ENCODE results near the gene ZBTB43.

Gene ZBTB43

DNA sequence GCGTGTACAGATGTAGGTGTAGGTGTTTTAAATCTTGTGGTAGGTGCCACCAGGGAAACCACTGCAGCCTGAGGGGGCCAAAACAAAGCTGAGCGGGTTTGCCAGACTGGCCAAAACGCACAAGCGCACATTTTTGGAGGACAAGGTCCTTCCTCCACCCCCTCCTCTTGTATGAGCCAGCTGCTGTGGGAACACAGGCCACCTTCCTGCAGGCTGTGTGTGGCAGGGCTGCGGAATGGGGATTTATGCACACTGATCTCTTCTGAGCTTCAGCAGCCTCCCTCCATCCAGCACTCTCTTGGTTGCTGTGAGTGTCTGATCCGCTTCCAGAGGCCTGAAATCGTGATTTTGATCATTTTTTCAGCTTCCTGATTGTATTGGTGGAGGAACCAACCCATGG lies 22.4 kb downstream of the ZBTB43 start:
- no peak for DNase-seq (ENCODE audit: low read depth in 2 of 2, low spot score in 1 of 2)

DNA sequence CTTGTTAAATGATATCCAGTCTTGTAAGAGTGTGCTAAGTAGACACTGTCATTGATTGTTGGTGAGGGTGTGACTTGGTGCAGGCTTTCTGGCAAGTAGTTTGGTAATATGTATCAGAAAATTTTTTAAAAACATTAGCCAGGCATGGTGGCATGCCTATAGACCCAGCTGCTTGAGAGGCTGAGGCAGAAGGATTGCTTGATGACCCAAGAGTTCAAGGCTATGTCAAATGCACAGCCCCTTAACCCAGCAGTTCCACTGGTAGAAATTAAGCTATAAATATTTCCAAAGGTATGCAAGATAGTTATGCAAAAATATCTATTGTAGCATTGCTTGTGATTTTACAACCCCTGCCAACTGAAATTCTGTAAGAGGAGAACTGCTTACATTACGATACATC lies 24.2 kb downstream of the ZBTB43 start:
- no peak for DNase-seq (ENCODE audit: low read depth in 2 of 2, low spot score in 1 of 2)

DNA sequence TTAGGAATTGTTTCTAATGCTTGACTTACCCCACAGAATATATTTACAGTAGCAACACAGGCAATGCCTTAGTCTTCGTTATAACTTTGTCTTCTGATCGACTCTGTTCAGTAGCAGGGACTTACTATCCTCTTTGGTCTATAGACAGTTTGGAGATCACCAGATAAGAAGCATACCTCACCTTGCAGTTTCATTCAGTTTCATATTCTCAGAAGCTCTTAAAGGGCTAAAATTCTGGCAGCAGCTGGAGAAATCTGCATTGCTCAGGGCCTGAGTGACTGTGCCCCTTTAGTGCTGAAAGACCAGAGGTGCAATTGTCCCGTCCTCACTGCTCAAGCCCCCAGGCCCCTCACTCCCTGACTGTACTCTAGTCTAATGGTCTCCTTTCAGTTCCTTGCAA lies 26.0 kb downstream of the ZBTB43 start:
- DNase-seq (ENCODE audit: low read depth in 2 of 2, low spot score in 1 of 2): no peak

- no peak for DNase-seq (ENCODE audit: low read depth in 2 of 2, low spot score in 1 of 2)
Observed at GRCh38 chr9:126832440-126832839, 27.6 kb downstream of the ZBTB43 start.

DNA sequence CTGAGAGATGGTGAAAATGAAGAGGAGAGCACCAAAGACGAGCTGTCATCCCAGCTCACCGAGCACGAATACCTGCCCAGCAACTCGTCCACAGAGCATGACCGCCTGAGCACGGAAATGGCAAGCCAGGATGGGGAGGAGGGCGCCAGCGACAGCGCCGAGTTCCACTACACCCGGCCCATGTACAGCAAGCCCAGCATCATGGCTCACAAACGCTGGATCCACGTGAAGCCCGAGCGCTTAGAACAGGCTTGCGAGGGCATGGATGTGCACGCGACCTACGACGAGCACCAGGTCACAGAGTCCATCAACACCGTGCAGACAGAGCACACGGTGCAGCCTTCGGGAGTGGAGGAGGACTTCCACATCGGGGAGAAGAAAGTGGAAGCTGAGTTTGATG lies 28.2 kb downstream of the ZBTB43 start:
- DNase-seq (ENCODE audit: low read depth in 2 of 2, low spot score in 1 of 2): no peak

DNA sequence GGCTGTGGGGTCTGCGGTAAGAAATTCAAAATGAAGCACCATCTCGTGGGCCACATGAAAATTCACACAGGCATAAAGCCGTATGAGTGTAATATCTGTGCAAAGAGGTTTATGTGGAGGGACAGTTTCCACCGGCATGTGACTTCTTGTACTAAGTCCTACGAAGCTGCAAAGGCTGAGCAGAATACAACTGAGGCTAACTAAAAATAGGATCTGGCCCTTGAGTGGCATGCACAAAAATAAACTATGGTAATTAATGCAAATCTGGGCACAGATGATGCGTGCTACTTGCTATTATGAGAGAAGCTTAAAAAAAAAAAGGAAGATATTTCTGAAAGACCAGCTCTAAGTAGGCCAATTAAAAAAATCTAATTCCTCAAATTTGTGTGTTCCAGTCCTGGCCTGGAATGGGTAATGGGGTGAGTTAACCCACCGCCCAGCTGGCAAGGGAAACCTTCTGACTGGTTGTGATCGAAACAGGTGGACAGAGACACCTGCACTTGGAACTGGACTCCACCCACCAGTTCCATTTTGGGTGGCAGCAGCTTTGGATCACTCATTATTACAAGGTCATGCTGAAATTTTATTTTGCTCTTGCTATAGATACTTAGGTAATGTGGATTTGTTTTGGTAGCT lies 29.0 kb downstream of the ZBTB43 start:
- DNase-seq (ENCODE audit: low read depth in 2 of 2, low spot score in 1 of 2): no peak

GRCh38 chr9:126834672-126835071 lies 29.8 kb downstream of the ZBTB43 start:
- no peak for DNase-seq (ENCODE audit: low read depth in 2 of 2, low spot score in 1 of 2)

DNA sequence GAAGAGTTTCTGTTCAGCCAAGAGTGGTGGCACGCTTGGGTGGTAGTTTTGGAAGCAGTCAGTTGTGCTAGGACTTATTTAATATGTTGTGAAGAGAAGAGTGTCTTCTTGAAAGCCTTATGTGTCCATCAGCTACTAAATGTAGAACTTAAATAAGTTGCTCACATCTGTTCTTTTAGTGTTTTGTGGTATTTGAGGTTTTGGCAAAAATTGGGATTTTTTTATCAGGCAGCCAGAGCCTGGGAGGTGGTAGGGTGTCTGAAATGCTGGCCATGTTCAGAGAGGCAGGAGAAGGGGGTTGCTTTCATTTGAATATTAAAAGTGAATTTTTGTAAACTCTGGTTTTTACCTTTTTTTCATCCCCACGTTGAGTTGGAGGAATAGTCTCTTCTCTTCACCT lies 31.4 kb downstream of the ZBTB43 start:
- DNase-seq (ENCODE audit: low read depth in 2 of 2, low spot score in 1 of 2): no peak

DNA sequence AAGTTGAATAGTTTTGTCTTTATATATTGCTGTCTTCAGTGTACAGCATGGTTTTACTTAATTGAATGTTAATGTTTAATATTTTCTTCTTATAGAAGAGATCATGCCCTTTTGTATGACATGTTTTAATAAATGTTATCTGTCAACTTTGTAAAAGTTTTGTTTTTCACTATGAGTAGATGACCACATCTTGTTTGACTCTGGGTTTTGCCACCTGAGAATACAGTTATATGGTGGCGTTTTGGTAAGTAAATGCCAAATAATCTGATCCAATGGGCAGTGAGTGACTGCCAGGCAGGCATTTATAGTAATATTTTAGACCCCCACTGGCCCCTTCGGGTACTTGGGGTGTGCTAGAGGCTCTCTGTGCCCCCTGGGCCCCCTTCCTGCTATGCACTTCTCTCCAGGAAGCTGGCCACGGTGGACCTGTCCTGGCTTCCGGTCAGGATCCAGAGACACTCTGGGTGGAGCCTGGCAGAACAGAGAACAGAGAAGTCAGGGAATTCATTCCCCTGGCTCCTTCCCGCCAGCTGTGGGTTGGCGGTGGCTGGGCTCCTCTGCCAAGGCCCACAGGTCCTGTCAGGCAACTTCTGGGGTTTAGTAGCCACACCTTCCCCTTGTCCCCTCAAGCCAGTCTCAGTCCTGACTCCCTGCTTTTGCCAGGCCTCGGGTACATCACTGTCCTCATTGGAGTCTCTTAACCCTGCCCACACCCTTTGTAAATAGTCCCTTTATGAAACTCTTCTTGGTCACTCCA lies 33.4 kb downstream of the ZBTB43 start:
- DNase-seq (ENCODE audit: low read depth in 2 of 2, low spot score in 1 of 2): no peak

DNA sequence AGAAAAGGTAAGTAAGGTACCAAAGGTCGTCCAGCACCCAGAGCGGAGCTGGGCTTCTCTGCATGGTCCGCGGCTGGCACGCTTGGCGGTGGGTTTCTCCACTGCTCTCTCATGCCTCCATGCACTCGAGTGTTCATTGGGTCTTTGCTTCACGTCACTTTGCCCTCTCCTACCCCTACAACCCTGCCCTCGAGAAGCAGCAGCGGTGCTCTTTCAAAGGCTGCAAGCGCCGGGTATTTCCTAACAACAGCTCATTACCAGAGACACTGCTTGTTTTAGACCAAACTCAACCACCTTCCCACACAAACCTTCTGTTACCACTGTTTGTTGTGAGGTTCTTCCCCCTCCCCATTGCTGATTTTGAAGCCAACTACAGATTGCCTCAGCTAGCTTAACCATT lies 34.1 kb downstream of the ZBTB43 start:
- no peak for DNase-seq (ENCODE audit: low read depth in 2 of 2, low spot score in 1 of 2)

GRCh38 chr9:126839301-126839700 lies 34.5 kb downstream of the ZBTB43 start:
- no peak for DNase-seq (ENCODE audit: low read depth in 2 of 2, low spot score in 1 of 2)

- DNase-seq (ENCODE audit: low read depth in 2 of 2, low spot score in 1 of 2): no peak
Observed at GRCh38 chr9:126842220-126842842, 37.5 kb downstream of the ZBTB43 start.

DNA sequence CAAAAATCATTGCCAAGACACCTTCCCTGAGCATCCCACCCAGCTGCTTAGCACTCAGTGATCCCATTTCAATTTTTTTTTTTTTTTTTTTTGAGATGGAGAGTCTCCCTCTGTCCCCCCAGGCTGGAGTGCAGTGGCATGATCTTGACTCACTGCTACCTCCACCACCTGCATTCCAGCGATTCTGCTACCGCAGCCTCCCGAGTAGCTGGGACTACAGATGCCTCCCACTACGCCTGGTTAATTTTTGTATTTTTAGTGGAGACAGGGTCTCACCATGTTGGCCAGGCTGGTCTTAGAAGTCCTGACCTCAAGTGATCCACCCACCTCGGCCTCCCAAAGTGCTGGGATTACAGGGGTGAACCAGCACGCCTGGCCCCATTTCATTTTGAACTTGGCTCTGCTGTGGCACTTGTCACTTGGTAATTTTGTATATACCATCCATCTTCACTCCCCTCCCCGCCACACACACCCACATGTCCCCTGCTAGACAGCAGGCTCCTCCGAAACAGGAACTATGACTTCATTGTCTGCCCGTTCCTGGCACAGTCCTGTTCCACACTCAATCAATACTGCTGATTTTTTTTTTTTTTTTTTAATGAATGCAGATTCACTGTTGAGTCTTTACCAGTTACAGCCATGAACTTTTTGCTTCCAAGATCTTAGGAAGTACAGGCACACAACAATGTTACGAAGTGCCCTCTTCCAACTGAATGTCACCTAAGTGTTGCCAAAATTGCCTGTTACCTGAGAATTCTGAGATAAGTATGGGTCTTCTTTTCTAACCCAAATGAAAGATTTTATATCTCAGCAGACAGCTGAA lies 38.3 kb downstream of the ZBTB43 start:
- DNase-seq (ENCODE audit: low read depth in 2 of 2, low spot score in 1 of 2): no peak

GRCh38 chr9:126844085-126844484 lies 39.2 kb downstream of the ZBTB43 start:
- DNase-seq (ENCODE audit: low read depth in 2 of 2, low spot score in 1 of 2): no peak

DNA sequence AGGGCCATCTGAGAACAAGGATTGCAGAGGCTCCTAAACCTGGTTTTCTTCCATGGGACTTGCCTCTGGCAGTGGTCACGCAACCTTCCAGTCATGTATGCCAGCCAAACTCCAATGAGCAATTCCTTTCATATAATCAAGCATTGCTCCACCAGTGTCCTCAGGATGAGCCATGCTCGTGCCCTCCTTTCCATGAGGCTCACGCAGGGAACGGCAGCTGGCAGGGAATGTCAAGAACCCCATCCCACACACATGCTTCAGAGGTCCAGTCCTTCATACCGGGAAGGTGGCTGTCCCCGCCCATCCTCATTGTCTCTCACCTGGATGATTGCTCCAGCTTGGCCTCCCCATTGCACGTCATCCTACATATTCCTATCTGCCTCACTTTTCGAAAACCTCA lies 42.2 kb downstream of the ZBTB43 start:
- no peak for DNase-seq (ENCODE audit: low read depth in 2 of 2, low spot score in 1 of 2)

DNA sequence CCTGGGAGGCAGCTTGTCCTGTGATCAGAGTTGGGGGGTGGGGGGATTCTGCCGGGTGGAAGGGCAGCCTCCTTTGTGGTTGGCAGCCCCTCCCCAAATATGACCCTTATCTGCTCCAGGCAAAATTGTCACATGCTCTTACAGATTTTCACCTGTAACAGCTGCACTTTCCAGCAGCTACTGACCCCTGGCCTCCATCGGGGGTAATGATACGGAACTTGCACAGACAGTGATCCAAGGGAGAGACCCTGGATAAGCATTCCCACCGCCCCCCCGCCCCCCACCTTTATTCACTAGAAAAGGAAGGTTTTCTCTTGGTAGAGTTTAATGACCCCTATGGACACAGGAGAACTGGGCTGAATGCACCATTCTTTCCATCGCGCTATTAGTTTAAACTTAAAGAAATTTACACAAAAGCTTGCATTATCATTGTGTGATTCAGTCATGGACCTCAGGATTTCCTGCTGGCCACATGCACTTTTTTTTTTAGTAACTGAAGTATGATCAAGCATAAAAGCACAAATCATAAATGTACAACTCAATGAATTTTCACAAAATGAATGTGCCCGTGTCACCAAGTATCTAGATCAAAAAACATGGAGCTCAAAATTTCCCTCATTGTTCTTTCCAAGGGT lies 44.9 kb downstream of the ZBTB43 start:
- no peak for DNase-seq (ENCODE audit: low read depth in 2 of 2, low spot score in 1 of 2)

DNA sequence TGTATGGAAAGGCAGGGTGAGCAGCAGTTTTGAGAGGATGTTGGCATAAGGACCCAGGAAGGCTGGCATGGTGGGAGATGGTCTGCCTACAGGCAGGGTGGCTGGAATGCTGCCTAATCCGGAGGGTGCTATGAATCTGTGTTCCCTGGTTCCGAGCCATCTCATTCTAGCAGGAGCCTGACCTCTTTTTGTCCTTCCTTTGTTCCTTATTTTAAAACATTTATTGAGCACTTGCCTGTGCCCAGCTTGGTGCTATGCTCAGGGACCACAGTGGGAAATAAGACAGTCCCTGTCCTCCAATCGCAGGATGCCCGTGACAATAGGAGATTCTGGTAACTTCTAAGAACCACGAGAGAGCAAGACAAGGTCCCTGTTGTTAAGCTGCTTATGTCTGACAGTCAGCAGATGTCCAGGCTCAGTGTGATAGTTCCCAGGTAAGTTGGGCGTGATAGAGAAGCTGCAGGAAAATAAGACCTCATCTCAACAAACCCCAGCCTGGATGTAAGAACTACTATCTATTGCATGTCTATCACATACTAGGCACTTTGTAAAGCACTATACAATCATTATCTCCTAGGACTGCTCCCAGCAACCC lies 46.5 kb downstream of the ZBTB43 start:
- no peak for DNase-seq (ENCODE audit: low read depth in 2 of 2, low spot score in 1 of 2)

GRCh38 chr9:126852086-126852688 lies 47.3 kb downstream of the ZBTB43 start:
- no peak for DNase-seq (ENCODE audit: low read depth in 2 of 2, low spot score in 1 of 2)

DNA sequence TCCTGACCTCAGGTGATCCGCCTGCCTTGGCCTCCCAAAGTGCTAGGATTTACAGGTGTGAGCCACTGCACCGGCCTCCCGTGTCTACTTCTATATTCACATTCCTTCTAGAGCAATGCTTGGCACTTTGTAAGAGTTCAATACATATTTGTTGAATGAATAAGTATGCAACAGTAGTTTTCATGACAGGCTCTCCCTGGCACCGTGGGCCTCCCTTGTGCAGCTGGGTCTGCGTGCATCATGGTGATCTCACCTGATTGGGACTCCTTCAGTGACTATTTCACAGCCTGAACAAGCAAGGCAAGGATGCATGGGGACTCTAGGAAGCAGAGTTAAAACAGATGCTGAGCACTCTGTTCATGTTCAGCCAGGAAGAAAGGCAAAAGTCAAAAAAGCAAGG lies 48.8 kb downstream of the ZBTB43 start:
- no peak for DNase-seq (ENCODE audit: low read depth in 2 of 2, low spot score in 1 of 2)

DNA sequence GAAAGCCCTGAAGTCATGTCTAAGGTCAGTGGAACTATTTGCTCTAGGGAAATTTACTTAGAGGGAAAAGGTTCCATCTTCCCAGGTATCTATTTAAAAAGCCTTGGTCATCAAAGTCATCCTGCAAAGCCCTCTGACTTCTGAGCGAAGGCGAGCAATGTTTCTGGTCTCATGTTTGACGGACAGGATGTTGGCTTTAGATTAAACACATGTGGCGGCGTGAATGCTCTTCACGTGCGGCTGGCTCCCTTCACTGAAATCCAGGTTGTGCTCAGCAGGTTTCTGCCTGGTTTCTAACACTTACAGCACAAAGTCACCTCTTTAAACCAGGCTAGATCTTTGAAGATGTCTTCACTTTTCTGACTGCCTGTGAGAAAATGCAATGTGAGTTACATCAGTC lies 49.9 kb downstream of the ZBTB43 start:
- no peak for DNase-seq (ENCODE audit: low read depth in 2 of 2, low spot score in 1 of 2)
